Activated CD4-positive, CD25-positive, alpha-beta regulatory T cell treated with anti-CD3 and anti-CD28 coated beads, Interleukin-2, amount 50 U/mL, for 72 hours (primary cell): ENCODE measurements around the gene UPF1.

ENCODE experiments used
- DNase-seq: peaks from one replicate; pipeline ENCODE4 v3.0.0; 2021

UPF1 gene

GRCh38 chr19:18831524-18832305 is at the start of gene UPF1:
UPF1 (plus strand) TSS chr19:18831959; CDS start chr19:18832210, 251 bp downstream.
- DNase-seq = peak; percentile 98

GRCh38 chr19:18782559-18783225 is 49.1 kb upstream of the UPF1 start:
- no peak for DNase-seq

- no peak for DNase-seq
Measured at GRCh38 chr19:18783958-18784785, 47.6 kb upstream of the UPF1 start.

- DNase-seq = no peak
Measured at GRCh38 chr19:18784786-18785120, 47.0 kb upstream of the UPF1 start.

- DNase-seq = peak; percentile 70
Measured at GRCh38 chr19:18785179-18786124, 46.3 kb upstream of the UPF1 start.

- DNase-seq = no peak
Measured at GRCh38 chr19:18788529-18789421, 43.0 kb upstream of the UPF1 start.

- no peak for DNase-seq
Measured at GRCh38 chr19:18789422-18789869, 42.3 kb upstream of the UPF1 start.

GRCh38 chr19:18789883-18790565 is 41.7 kb upstream of the UPF1 start:
- no peak for DNase-seq

GRCh38 chr19:18790566-18791314 is 41.0 kb upstream of the UPF1 start, which contains the start of gene COMP:
COMP (minus strand) TSS chr19:18791305; CDS start chr19:18791269, 36 bp downstream.
- DNase-seq = no peak

- DNase-seq = no peak
Measured at GRCh38 chr19:18791315-18791678, 40.5 kb upstream of the UPF1 start.

- no peak for DNase-seq
Measured at GRCh38 chr19:18792661-18793060, 39.1 kb upstream of the UPF1 start.

- no peak for DNase-seq
Measured at GRCh38 chr19:18793144-18794028, 38.4 kb upstream of the UPF1 start.

GRCh38 chr19:18794029-18794313 is 37.8 kb upstream of the UPF1 start:
- no peak for DNase-seq

GRCh38 chr19:18794692-18795091 is 37.1 kb upstream of the UPF1 start:
- DNase-seq = no peak

GRCh38 chr19:18795540-18795939 is 36.2 kb upstream of the UPF1 start:
- DNase-seq = no peak

- no peak for DNase-seq
Measured at GRCh38 chr19:18796239-18796638, 35.5 kb upstream of the UPF1 start.

GRCh38 chr19:18798384-18799352 is 33.1 kb upstream of the UPF1 start:
- DNase-seq = no peak
